ENCODE results near the gene NANOG. TPM values are rescaled to one million over a fixed set of nuclear protein-coding genes. Genes with fewer than 3 reads are reported as not detected.

The NANOG gene
- total and polyA plus RNA-seq, 2 donors (not counting 1 experiment from before 2014, with no cell fraction given), result not detected

GRCh38 chr12:7833831-7834230 lies 44.6 kb downstream of the NANOG start:
- Histone ChIP-seq H3K36me3 (replicated peaks in 1 of 2; ENCODE audit: control extremely low read depth in 1 of 2, control insufficient read depth in 1 of 2, extremely low read depth in 1 of 2, insufficient read depth in 2 of 2, low read length in 1 of 2) (no peaks in the 10 kb centered on the region), H3K27me3 (replicated peaks in 1 of 4; ENCODE audit: control extremely low read depth in 1 of 4, control insufficient read depth in 3 of 4, insufficient read depth in 4 of 4, low read length in 3 of 4) (no peaks in the 10 kb centered on the region), H3K4me2 (replicated peaks; ENCODE audit: low read depth, low read length, poor library complexity, severe bottlenecking) (no peak overlapping the region), H3K27ac (ENCODE audit: low read length in 2 of 2) (no peak overlapping the region), H3K9me3 (ENCODE audit: control extremely low read depth in 1 of 3, control insufficient read depth in 2 of 3, insufficient read depth in 1 of 3, low read length in 2 of 3) (no peaks in the 10 kb centered on the region), H2AFZ (ENCODE audit: insufficient read depth, low read depth, low read length, poor library complexity, severe bottlenecking) (no peak overlapping the region), H3K4me3 (ENCODE audit: control extremely low read depth in 1 of 5, extremely low read depth in 1 of 5, insufficient read depth in 1 of 5, low read depth in 2 of 5, low read length in 4 of 5) (no peak overlapping the region), H4K20me1 (ENCODE audit: control insufficient read depth, insufficient read depth, low read length, poor library complexity, severe bottlenecking) (no peaks in the 10 kb centered on the region), H3K79me2 (ENCODE audit: control insufficient read depth, insufficient read depth, low read length) (no peaks in the 10 kb centered on the region), H3K4me1 (ENCODE audit: control insufficient read depth in 2 of 2, insufficient read depth in 2 of 2, low read length in 2 of 2) (no peaks in the 10 kb centered on the region), H3K9ac (ENCODE audit: low read length) (no peak overlapping the region)
- WGBS (ENCODE audit: insufficient coverage), result 100% methylated on average over 3 of the region's 4 CpGs
- Mint-ChIP-seq H3K27me3 (peaks cover 7% of the 10 kb centered on the region), H3K9me3 (ENCODE audit: insufficient read depth) (no peaks in the 10 kb centered on the region), H3K4me1 (peaks cover 3% of the 10 kb centered on the region), H3K27ac (no peak overlapping the region), H3K4me3 (no peak overlapping the region)
- ATAC-seq (ENCODE audit: low read depth), result no peak
- POLR2A ChIA-PET, result no interaction called here
- CTCF ChIA-PET, result interaction anchor here (1.0 to 1.3 kb wide), 2 partner anchors 159 to 211 kb away, joined by 4 to 5 read pairs; no protein-coding TSS in a partner anchor
- intact Hi-C loops (cut with micrococcal nuclease), result no loop called here
- TF ChIP-seq CTCF (IDR thresholded peaks at IDR 0.05) (no peak), EZH2 (IDR thresholded peaks at IDR 0.05; ENCODE audit: borderline replicate concordance, insufficient read depth, low read depth, low read length, poor library complexity, severe bottlenecking) (no peak)
- DNase-seq, result no peak

GRCh38 chr12:7834701-7835100 lies 45.5 kb downstream of the NANOG start:
- CTCF ChIA-PET, result interaction anchor here (1.3 kb wide), 1 partner anchor 158 kb away, joined by 4 read pairs; no protein-coding TSS in a partner anchor
- Mint-ChIP-seq H3K4me1 (peaks cover 3% of the 10 kb centered on the region), H3K27me3 (peaks cover 5% of the 10 kb centered on the region), H3K9me3 (ENCODE audit: insufficient read depth) (no peaks in the 10 kb centered on the region), H3K27ac (no peak overlapping the region), H3K4me3 (no peak overlapping the region)
- H3K4me3 ChIP-seq (ENCODE audit: control extremely low read depth in 1 of 5, extremely low read depth in 1 of 5, insufficient read depth in 1 of 5, low read depth in 2 of 5, low read length in 4 of 5), result no peak overlapping the region
- no peaks in the 10 kb centered on the region for H3K27me3 ChIP-seq (replicated peaks in 1 of 4; ENCODE audit: control extremely low read depth in 1 of 4, control insufficient read depth in 3 of 4, insufficient read depth in 4 of 4, low read length in 3 of 4)
- no peaks in the 10 kb centered on the region for H3K4me1 ChIP-seq (ENCODE audit: control insufficient read depth in 2 of 2, insufficient read depth in 2 of 2, low read length in 2 of 2)
- TF ChIP-seq EZH2 (IDR thresholded peaks at IDR 0.05; ENCODE audit: borderline replicate concordance, insufficient read depth, low read depth, low read length, poor library complexity, severe bottlenecking), result no peak
- no peak for TF ChIP-seq CTCF (IDR thresholded peaks at IDR 0.05)
- H4K20me1 ChIP-seq (ENCODE audit: control insufficient read depth, insufficient read depth, low read length, poor library complexity, severe bottlenecking), result no peaks in the 10 kb centered on the region
- no peaks in the 10 kb centered on the region for H3K36me3 ChIP-seq (replicated peaks in 1 of 2; ENCODE audit: control extremely low read depth in 1 of 2, control insufficient read depth in 1 of 2, extremely low read depth in 1 of 2, insufficient read depth in 2 of 2, low read length in 1 of 2)
- no peak for DNase-seq
- no peak overlapping the region for H3K9ac ChIP-seq (ENCODE audit: low read length)
- H3K79me2 ChIP-seq (ENCODE audit: control insufficient read depth, insufficient read depth, low read length), result no peaks in the 10 kb centered on the region
- H3K9me3 ChIP-seq (ENCODE audit: control extremely low read depth in 1 of 3, control insufficient read depth in 2 of 3, insufficient read depth in 1 of 3, low read length in 2 of 3), result no peaks in the 10 kb centered on the region
- H2AFZ ChIP-seq (ENCODE audit: insufficient read depth, low read depth, low read length, poor library complexity, severe bottlenecking), result no peak overlapping the region
- intact Hi-C loops (cut with micrococcal nuclease), result no loop called here
- 100% methylated on average over 1 of the region's 1 CpG for WGBS (ENCODE audit: insufficient coverage)
- POLR2A ChIA-PET, result no interaction called here
- no peak overlapping the region for H3K27ac ChIP-seq (ENCODE audit: low read length in 2 of 2)
- H3K4me2 ChIP-seq (replicated peaks; ENCODE audit: low read depth, low read length, poor library complexity, severe bottlenecking), result no peak overlapping the region
- ATAC-seq (ENCODE audit: low read depth), result no peak

Measured in B cell (primary cell).